GM18867 (cell line): ENCODE data around the gene NNAT.
"Not testable (repeated sequence)": the region's sequence is repeated elsewhere in the genome, so short reads cannot be mapped to it uniquely, and the experiment has no call there.

ENCODE experiments used
- ATAC-seq: cut with Tn5 transposase; IDR thresholded peaks from one replicate; pipeline ENCODE4 v1.9.1; 2021; ENCODE audit warnings: mild to moderate bottlenecking, moderate library complexity; ENCODE audit not compliant: unreplicated experiment

The NNAT gene

DNA sequence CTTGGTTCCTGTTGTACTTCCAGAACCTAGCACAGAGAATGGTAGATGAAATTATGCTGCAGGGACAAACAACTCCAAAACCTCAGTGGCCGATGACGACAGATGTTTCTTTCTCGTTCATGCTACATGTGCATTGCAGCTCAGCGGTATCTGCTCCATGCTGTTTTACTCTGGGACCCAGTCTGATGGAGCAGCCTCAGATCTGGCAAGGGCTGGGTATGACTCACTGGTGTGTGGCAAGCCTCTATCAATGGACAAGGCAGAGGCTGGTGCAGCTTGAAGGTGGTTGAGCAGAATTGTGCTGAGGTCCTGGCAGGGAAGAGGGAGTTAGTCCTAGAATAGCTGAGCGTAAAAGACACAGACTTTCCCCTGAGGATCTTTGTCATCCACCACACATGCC, 17.0 kb downstream of the NNAT start:
- ATAC-seq = no peak

DNA sequence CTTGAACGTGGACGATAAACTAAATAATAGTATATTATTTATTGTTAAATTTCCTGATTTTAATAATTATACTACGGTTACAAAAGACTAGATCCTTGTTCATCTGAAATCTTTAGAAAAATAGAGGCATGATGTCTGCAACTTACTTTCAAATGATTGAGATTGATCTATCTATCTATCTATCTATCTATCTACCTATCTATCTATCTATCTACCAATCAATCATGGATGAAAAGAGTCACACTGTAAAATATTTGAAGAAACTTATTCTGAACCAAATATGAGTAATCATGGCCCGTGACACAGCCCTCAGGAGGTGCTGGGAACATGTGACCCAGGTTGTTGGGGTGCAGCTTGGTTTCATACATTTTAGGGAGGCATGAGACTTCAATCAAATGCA, 18.4 kb downstream of the NNAT start:
- no peak for ATAC-seq

DNA sequence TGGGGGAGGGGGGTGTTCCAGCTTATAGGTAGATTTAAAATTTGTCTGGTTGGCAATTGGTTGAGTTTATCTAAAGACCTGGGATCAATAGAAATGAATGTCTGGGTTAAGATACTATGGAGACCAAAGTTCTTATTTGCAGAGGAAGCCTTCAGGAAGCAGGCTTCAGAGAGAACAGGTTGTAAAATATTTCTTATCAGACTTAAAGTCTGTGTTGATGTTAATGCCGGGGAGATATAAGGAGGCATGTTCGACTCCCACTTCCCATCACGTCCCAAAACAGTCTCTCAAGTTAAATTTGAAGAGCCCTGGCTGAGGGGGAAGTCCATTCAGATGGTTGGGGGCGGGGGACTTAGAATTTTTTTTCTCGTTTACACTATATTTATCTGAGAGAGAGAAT, 19.0 kb downstream of the NNAT start:
- ATAC-seq = no peak

DNA sequence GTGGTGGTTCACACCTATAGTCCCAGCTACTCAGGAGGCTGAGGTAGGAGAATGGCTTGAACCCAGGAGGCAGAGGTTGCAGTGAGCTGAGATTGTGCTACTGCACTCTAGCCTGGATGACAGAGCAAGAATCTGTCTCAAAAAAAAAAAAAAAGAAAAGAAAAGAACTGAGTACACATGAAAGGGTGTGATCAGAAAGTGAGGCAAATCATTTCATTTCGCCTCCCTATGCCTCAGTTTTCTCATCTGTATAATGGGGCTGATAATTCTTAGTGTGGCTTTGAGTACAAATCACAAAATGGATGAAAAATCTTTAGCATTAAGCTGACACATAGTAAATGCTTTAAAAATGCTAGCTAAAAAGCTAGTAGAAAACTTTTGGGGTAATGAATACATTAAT, 19.8 kb downstream of the NNAT start:
- ATAC-seq = not testable (repeated sequence)

DNA sequence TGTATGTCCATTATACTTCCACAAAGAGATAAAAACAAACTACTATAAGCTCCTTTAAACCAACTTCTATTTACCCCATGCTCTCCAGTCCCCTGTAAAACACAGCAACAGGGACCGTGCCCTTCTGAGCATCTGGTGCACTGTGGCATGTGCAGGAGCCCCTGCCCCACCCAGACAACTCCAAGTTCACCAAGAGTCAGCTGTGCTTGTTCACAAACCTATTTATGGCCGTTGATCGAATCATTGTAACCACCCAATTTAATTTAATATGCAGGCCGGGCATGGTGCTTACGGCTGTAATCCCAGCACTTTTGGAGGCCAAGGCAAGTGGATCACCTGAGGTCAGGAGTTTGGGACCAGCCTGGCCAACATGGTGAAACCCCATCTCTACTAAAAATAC, 20.3 kb downstream of the NNAT start:
- no peak for ATAC-seq

DNA sequence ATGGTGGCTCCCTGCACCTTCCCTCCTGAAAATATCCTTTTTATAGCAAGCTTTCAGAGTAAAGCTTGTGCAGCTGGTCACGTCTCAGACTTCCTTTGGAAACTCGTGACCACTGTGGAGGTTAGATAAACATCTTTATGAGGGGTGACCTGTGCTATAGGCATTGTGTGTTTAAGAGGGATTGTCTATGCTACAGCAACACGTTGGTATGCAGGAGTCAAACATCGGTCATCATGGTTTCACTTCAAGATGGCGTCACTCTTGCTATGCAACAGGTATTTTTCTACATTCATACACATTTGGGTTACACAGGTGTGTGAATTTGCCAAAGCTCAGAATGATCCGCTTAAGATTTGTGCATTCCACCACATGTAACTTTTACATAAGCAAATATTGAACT, 21.2 kb downstream of the NNAT start:
- ATAC-seq = no peak

DNA sequence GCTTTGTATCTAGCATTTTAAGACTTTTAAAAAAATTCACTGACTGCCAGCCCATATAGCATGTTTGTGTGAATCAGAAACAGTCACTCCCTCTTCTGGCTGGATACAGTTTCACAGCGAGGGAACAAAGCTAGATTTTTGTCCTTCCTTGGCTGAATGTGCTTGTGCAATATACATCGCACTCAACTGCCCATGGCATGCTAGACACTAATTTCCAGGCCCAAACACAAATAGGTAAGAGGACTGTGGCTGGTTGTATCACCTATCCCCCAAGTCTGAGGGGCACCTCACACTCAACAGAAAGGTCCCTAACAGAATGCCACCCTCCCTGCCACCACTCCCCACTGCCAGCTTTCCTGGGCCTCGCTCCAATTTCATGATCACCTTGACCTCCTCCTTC, 22.8 kb downstream of the NNAT start:
- ATAC-seq = no peak

DNA sequence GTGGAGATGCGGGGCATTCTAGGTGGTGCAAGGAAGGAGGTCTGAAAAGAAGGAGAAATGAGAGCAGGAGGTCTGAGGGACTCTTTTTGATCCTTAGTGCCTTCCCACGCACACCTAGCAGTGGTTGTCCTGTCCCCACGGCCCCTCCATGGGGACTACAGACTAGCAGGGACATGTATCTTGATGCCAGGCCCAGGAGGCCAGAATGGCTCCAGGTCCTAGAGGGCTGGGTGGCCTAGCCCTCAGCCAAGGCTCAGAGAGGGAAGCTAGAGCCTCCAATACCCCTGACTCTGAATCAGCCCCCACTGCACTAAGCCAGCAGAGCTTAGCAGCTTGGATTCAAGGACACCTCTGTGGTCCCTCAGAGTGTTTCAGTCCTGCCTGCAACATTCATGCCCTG, 23.3 kb downstream of the NNAT start:
- ATAC-seq = no peak

DNA sequence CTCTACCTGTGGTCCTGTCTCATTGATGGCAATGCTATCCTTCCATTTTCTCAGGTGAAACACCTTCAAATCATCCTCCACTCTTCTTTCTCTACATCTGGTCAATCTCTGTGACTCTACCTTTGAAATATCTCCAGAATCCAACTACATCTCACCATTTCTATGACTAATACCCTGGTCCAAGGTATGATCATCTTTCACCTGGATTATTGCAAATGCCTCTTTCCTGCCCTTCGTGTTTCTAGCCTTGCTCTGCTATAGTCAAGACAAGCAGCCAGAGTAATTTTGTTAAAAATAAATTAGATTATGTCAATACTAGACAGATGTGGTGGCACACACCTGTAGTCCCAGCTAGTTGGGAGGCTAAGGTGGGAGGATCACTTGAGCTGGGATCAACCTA, 24.5 kb downstream of the NNAT start:
- no peak for ATAC-seq

DNA sequence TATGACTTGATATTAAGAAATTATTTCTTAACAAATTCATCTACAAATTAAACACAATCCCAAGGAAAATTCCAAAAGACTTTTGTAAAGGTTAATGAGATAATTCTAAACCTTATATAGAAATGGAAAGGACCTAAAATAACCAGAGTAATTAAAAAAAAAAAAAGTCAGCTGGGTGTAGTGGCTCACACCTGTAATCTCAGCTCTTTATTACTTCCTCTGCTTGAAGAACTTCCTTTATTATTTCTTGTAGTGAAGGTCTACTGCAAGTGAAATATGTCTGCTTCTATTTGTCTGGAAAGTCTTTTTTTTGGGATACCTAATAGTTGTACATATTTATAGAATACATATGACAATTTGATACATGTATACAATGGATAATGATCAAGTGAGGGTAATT, 26.9 kb downstream of the NNAT start:
- no peak for ATAC-seq

DNA sequence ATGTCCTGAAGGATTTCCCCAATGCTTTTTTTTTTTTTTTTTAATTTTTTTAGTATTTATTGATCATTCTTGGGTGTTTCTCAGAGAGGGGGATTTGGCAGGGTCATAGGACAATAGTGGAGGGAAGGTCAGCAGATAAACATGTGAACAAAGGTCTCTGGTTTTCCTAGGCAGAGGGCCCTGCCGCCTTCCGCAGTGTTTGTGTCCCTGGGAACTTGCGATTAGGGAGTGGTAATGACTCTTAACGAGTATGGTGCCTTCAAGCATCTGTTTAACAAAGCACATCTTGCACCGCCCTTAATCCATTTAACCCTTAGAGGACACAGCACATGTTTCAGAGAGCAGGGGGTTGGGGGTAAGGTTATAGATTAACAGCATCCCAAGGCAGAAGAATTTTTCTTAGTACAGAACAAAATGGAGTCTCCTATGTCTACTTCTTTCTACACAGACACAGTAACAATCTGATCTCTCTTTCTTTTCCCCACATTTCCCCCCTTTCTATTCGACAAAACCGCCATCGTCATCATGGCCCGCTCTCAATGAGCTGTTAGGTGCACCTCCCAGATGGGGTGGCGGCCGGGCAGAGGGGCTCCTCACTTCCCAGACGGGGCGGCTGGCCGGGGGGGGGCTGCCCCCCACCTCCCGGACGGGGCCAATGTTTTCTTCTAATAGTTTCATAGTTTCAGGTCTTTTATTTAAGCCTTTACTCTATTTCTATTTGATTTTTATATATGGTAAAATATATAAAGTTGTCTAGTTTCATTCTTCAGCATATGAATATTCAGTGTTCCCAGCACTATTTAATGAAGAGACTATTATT, 29.3 kb downstream of the NNAT start:
- ATAC-seq = not testable (repeated sequence)

DNA sequence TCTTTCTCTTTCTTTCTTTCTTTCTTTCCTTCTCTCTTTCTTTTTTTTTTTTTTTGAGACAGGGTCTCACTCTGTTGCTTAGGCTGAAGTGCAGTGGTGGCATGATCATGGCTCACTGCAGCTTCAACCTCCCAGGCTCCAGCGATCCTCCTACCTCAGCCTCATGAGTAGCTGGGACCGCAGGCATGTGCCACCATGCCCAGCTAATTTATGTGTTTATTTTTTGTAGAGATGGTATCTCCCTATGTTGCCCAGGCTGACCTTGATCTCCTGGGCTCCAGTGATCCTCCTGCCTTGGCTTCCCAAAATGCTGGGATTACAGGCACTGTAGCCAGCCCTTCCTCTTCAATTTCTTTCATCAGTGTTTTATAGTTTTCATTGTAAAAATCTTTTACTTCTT, 30.6 kb downstream of the NNAT start:
- not testable (repeated sequence) for ATAC-seq

DNA sequence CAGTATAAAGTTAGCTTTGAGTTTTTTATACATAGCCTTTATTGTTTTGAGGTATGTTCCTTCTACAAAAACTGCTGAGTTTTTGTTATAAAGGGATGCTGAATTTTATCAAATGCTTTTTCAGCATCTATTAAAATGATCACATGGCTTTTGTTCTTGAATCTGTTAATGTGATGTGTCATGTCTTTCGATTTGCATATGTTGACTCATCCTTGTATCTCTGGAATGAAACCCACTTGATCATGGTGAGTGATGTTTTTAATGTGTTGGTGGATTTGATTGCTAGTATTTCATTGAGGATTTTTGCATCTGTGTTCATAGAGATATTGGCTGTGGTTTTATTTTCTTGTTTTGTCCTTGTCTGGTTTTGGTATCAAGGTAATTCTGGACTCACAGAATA, 31.4 kb downstream of the NNAT start:
- ATAC-seq = no peak

DNA sequence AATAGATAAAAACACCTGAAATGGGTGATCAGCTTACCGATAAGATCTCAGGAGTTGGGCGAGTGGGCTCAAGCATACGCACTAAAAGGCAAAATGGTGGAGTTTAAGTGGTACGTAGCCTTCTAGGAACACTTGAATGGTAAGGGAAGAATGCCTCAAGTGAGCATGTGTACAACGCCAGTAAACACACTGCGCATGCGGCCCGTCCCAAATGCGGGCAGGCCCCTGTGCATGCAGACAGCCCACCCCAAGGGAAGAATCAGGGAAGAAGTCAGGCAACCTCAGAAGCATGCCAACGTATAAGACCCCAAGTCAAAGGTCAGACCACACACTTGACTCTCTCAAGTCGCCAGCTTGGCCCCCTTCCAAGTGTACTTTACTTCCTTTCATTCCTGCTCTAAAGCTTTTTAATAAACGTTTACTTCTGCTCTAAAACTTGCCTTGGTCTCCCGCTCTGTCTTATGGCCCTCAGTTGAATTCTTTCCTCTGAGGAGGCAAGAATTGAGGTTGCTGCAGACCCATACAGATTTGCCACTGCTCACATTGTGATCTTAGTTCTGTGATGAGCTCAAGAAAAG, 33.8 kb downstream of the NNAT start:
- ATAC-seq = not testable (repeated sequence)

DNA sequence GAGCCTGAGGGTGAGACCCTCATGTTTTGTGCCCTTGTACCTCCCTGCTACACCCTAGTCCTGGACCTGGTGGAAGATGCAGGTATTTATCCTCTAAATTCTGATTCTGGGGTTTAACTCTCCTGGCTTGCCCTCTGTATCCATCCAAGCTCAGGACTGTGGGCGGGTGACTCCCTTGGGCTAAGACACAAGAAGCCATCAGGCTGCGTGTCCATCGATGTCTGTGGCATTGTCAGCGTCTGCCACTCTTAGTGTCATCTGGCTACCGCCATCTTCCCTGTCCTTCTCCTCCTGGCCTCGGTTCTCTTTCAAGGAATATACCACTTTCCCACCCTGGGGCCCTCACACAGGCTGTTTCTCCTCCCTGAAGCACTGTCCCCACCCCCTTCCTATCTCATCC, 35.5 kb downstream of the NNAT start:
- ATAC-seq = no peak

DNA sequence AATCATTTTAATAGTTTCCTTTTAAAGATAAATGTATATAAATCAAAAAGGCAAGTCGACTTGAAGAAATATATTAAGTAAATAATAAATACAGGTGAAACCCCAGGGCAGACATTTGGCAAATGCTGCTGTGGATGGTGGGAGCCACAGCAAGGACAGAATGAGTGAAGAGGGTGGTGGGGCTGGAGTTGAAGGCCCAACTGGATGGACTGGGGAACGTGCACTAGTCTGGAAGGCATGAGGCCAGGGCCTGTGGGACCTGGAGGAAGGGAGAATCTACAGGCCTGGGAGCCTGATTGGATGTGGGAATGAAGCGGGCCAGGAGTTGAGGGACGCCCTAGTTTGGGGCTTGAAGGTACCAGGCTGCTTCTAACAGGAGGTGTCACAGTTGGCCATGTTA, 37.3 kb downstream of the NNAT start:
- ATAC-seq = no peak

DNA sequence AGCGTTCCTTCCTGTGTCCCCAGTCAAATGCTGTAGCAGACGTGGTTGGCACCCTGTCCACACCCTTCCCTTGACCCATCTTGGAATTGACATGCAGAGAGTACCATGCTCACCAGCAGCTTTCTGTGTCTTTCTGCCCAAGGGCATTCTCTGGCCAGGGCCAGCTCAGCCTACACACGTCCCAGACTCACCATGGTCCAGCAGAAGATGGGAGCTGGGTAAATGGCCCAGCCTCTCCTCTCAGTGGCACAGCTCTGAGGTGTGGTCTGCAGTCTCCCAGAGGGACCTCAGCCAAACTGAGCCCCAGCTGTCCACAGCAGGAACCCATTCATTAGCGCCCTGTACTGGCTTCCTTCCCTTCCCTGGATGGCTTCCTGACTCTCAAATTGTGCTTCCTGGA, 37.7 kb downstream of the NNAT start:
- ATAC-seq = no peak

DNA sequence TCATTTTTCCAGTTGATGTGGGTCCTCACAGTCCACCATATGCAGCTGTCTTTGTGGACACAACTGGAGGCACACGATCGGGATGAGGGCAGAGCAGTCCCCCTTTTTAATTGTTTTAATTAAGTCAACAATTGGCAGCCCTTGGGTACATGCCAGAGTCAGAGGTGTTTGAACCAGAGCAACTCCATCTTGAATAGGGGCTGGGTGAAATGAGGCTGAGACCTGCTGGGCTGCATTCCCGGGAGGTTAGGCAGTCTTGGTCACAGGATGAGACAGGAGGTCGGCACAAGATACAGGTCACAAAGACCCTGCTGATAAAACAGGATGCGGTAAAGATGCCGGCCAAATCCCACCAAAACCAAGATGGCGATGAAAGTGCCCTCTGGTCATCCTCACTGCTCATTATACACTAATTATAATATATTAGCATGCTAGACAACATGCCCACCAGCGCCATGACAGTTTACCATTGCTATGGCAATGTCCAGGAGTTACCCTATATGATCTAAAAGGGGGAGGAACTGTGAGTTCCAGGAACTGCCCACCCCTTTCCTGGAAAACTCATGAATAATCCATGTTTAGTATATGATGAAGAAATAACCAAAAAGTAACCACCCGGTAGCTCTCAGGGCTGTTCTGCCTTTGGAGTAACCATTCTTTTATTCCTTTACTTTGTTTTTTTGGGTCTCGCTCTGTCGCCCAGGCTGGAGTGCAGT, 38.4 kb downstream of the NNAT start:
- no peak for ATAC-seq

DNA sequence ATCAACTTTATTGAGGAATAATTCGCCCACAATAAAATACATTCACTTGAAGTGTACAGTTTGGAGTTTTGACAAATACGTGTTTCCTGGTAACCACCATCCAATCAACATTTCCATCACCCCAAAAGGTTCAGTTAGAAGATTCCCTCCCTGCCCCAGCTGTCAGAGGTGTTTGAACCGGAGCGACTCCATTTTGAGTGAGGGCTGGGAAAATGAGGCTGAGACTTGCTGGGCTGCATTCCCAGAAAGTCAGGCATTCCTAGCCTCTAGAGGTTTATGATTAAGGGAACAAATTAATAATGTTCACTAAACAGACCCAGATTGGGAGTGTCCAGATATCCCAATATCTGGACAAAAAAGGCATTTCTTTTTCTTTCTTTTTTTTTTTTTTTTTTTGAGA, 39.6 kb downstream of the NNAT start:
- ATAC-seq = no peak

DNA sequence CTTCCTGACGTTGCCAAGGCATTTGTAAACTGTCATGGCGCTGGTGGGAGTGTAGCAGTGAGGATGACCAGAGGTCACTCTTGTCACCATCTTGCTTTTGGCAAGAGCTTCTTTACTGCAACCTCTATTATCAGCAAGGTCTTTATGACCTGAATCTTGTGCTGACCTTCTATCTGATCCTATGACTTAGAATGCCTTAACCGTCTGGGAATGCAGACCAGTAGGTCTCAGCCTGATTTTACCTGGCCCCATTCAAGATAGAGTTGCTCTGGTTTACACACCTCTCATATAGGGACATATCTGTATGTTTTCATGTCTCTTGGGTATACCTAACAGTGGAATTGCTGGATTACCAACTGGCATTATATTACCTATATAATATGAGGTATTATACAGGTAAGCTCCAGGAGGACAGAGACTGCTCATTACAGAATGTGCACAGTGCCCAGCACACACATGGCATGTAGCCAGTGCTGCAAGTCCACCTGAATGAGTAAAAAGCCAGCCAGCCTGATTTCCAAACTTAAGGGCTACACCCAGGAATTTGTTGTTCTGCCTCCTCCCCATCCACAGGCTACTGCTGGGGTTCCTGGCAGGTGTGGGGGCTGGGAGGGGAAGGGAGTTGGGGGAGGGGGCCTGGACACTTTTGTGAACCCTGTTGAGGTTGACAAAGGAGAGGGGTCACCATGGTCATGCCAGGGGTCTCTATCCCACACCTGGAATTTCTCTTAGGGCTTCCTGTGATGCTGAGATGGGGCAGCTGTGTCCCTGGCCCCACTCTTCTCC, 41.8 kb downstream of the NNAT start:
- ATAC-seq = no peak

DNA sequence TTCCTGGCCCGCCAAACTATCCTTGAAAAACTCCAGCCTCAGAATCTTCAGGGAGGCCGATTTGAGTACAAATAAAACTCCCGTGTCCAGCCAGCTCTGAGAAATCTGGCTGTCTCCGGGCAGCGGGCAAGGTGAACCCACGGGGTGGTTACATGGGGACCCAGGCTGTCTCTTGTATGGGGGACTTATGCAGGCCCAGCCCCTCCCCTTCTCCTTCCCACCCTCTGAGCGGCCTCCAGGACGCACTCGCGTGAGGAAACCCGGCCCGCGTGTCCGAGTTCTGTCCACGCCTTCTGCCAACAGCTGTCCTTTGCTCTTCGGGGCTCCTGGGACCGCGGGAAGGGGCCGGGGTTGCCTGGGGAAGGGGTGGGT, 43.0 kb downstream of the NNAT start:
- ATAC-seq = no peak
